HEK293 (cell line): ENCODE results near the gene UNCX.

Experiments
- ZBTB21 ChIP-seq: fragments of 450-650 bp; formaldehyde crosslinking; IDR thresholded peaks from 2 replicates; pipeline ENCODE4 v1.5.1; 2017; ENCODE audit warnings: missing biosample characterization, missing genetic modification characterization
- ZNF302 ChIP-seq: fragments of 450-650 bp; formaldehyde crosslinking; IDR thresholded peaks from 2 replicates; pipeline ENCODE4 v1.5.1; 2016; ENCODE audit warnings: missing biosample characterization, missing genetic modification characterization, low read depth
- ZNF391 ChIP-seq: fragments of 450-650 bp; formaldehyde crosslinking; IDR thresholded peaks from 2 replicates; pipeline ENCODE4 v1.5.1; 2016; ENCODE audit warnings: low read depth, missing biosample characterization, missing genetic modification characterization, borderline replicate concordance
- TF ChIP-seq, protein P1 (sequence below): fragments of 450-650 bp; formaldehyde crosslinking; IDR thresholded peaks from 2 replicates; pipeline ENCODE4 v1.5.1; 2016; ENCODE audit warnings: missing biosample characterization, missing genetic modification characterization

DNA sequence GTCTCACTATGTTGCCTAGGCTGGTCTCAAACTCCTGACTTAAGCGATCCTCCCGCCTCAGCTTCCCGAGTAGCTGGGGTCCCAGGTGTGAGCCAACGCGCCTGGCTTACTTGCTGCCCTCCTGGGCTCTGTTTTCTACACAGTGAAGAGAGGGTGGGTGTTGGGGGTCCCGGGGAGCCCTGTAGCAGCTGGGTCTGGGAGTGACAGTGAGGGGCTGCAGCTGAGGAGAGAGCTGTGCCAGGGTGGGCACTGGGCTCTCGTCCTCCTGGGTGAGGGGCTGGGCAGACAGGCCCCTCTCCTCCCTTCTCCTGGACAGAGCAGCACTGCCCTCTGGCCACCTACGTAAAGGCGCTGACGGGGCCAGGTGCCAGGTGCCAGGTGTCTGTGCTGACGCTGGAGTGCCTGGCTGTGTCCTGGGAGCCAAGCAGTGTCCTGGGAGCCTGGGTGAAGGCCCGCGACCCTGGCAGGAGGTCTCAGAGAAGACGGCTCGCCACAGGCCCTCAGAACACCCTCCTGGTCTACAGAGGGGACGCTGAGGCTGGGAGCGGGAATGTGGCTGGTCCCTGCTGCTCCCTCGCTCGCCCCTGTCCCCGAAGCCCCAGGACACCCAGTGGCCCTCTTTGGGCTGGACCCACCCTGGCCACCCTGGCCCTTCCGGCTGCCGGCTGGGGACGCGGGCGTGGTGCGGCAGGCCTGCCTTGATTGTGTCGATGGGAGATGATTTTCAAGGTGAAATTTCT lies 35.6 kb downstream of the UNCX start:
- TF ChIP-seq ZNF302 (tag by site-specific recombination) (no peak), ZBTB21 (tag by site-specific recombination) (no peak), ZNF391 (tag by site-specific recombination) (no peak)
- TF ChIP-seq, protein P1, sequence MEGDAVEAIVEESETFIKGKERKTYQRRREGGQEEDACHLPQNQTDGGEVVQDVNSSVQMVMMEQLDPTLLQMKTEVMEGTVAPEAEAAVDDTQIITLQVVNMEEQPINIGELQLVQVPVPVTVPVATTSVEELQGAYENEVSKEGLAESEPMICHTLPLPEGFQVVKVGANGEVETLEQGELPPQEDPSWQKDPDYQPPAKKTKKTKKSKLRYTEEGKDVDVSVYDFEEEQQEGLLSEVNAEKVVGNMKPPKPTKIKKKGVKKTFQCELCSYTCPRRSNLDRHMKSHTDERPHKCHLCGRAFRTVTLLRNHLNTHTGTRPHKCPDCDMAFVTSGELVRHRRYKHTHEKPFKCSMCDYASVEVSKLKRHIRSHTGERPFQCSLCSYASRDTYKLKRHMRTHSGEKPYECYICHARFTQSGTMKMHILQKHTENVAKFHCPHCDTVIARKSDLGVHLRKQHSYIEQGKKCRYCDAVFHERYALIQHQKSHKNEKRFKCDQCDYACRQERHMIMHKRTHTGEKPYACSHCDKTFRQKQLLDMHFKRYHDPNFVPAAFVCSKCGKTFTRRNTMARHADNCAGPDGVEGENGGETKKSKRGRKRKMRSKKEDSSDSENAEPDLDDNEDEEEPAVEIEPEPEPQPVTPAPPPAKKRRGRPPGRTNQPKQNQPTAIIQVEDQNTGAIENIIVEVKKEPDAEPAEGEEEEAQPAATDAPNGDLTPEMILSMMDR (tag by site-specific recombination), result no peak
